ENCODE measurements around the gene ZNF541. TPM values are rescaled to one million over a fixed set of nuclear protein-coding genes. Genes with fewer than 3 reads are reported as not detected.

Gene ZNF541
- total RNA-seq, 2 donors from 2014 or later = 0.20 TPM; not detected in 1

- H3K9me3 ChIP-seq = no peaks in the 10 kb centered on the region
- H3K36me3 ChIP-seq = no peaks in the 10 kb centered on the region
- H3K4me1 ChIP-seq = peaks cover 0 to 7% of the 10 kb centered on the region in 2 donors
- H3K27me3 ChIP-seq = peaks cover 0 to 7% of the 10 kb centered on the region in 2 donors
- no peak overlapping the region for H3K4me3 ChIP-seq
- no peak overlapping the region for H3K27ac ChIP-seq
- TF ChIP-seq CTCF (IDR thresholded peaks at IDR 0.05) = no peak
- no peak for DNase-seq (ENCODE audit: low spot score)
These were observed 28.5 kb downstream of the ZNF541 start for GRCh38 chr19:47544476-47544875.

- Histone ChIP-seq H3K27ac (no peak overlapping the region), H3K27me3 (peaks cover 0 to 7% of the 10 kb centered on the region in 2 donors), H3K36me3 (no peaks in the 10 kb centered on the region), H3K9me3 (no peaks in the 10 kb centered on the region), H3K4me3 (no peak overlapping the region), H3K4me1 (peaks cover 0 to 7% of the 10 kb centered on the region in 2 donors)
- TF ChIP-seq CTCF (IDR thresholded peaks at IDR 0.05) = no peak
- DNase-seq (ENCODE audit: low spot score) = no peak
These were observed 28.9 kb downstream of the ZNF541 start for GRCh38 chr19:47544075-47544474.

- H3K27ac ChIP-seq = peak overlapping the region; percentile 10 to 48
- H3K27me3 ChIP-seq = peaks cover 0 to 7% of the 10 kb centered on the region in 2 donors
- H3K9me3 ChIP-seq = no peaks in the 10 kb centered on the region
- no peak overlapping the region for H3K4me3 ChIP-seq
- H3K36me3 ChIP-seq = no peaks in the 10 kb centered on the region
- no peak for TF ChIP-seq CTCF (IDR thresholded peaks at IDR 0.05)
- H3K4me1 ChIP-seq = peaks cover 0 to 7% of the 10 kb centered on the region in 2 donors
- DNase-seq (ENCODE audit: low spot score) = no peak
These were observed 30.9 kb downstream of the ZNF541 start for GRCh38 chr19:47542030-47542475.

GRCh38 chr19:47541518-47541917 is 31.4 kb downstream of the ZNF541 start:
- TF ChIP-seq CTCF (IDR thresholded peaks at IDR 0.05) = no peak
- peaks cover 0 to 7% of the 10 kb centered on the region in 2 donors for H3K4me1 ChIP-seq
- no peak overlapping the region for H3K4me3 ChIP-seq
- no peaks in the 10 kb centered on the region for H3K9me3 ChIP-seq
- DNase-seq (ENCODE audit: low spot score) = no peak
- peaks cover 0 to 7% of the 10 kb centered on the region in 2 donors for H3K27me3 ChIP-seq
- peak overlapping the region; percentile 10 to 48 for H3K27ac ChIP-seq
- no peaks in the 10 kb centered on the region for H3K36me3 ChIP-seq

GRCh38 chr19:47540748-47541147 is 32.2 kb downstream of the ZNF541 start:
- no peak overlapping the region for H3K4me3 ChIP-seq
- H3K27ac ChIP-seq = no peak overlapping the region
- DNase-seq (ENCODE audit: low spot score) = no peak
- no peaks in the 10 kb centered on the region for H3K9me3 ChIP-seq
- H3K4me1 ChIP-seq = peaks cover 0 to 7% of the 10 kb centered on the region in 2 donors
- TF ChIP-seq CTCF (IDR thresholded peaks at IDR 0.05) = peak in 1 of 2 donors; percentile 32
- no peaks in the 10 kb centered on the region for H3K36me3 ChIP-seq
- H3K27me3 ChIP-seq = peaks cover 0 to 7% of the 10 kb centered on the region in 2 donors

- no peaks in the 10 kb centered on the region for H3K27me3 ChIP-seq
- DNase-seq (ENCODE audit: low spot score) = no peak
- H3K36me3 ChIP-seq = no peaks in the 10 kb centered on the region
These were observed 33.1 kb downstream of the ZNF541 start for GRCh38 chr19:47539747-47540311.

More at GRCh38 chr19:47539747-47540311, 33.1 kb downstream of the ZNF541 start:
- no peak for TF ChIP-seq CTCF (IDR thresholded peaks at IDR 0.05)
- peaks cover 0 to under 1% of the 10 kb centered on the region in 2 donors for H3K4me1 ChIP-seq
- no peaks in the 10 kb centered on the region for H3K9me3 ChIP-seq
- H3K4me3 ChIP-seq = no peak overlapping the region
- no peak overlapping the region for H3K27ac ChIP-seq

All from right atrium auricular region (tissue), 2 donors.